HG03108 (cell line): Measurements from ENCODE around the gene NETO2.
"Not testable (repeated sequence)": the region's sequence is repeated elsewhere in the genome, so short reads cannot be mapped to it uniquely, and the experiment has no call there.

Experiments
- ATAC-seq: cut with Tn5 transposase; IDR thresholded peaks from one replicate; pipeline ENCODE4 v1.9.1; 2021; ENCODE audit warnings: moderate library complexity; ENCODE audit not compliant: unreplicated experiment

Gene NETO2, protein sequence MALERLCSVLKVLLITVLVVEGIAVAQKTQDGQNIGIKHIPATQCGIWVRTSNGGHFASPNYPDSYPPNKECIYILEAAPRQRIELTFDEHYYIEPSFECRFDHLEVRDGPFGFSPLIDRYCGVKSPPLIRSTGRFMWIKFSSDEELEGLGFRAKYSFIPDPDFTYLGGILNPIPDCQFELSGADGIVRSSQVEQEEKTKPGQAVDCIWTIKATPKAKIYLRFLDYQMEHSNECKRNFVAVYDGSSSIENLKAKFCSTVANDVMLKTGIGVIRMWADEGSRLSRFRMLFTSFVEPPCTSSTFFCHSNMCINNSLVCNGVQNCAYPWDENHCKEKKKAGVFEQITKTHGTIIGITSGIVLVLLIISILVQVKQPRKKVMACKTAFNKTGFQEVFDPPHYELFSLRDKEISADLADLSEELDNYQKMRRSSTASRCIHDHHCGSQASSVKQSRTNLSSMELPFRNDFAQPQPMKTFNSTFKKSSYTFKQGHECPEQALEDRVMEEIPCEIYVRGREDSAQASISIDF

GRCh38 chr16:47143677-47144558, at the start of gene NETO2:
NETO2 (minus strand) TSS chr16:47143945; CDS start chr16:47143612, 333 bp downstream.
- ATAC-seq: peak; percentile 42

GRCh38 chr16:47182318-47182717, 38.6 kb upstream of the NETO2 start:
- no peak for ATAC-seq

GRCh38 chr16:47181066-47181465, 37.3 kb upstream of the NETO2 start:
- ATAC-seq: not testable (repeated sequence)

DNA sequence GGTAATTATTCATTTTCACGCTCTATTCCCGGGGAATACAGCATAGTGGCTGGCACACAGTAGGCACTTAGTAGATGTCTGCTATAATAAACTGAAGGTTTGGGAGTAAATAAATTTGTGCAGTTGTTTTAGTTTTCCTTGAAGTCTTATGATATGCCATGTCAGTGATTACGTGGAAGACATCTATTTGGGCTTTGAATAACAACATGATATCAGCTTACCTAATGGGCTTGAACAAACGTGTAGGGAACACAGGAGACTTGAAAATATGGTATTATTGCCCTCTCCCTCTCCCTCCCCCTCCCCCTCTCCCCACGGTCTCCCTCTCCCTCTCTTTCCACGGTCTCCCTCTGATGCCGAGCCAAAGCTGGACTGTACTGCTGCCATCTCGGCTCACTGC, 36.3 kb upstream of the NETO2 start:
- ATAC-seq: no peak

- ATAC-seq: no peak
Observed at GRCh38 chr16:47175152-47175551, 31.4 kb upstream of the NETO2 start.

GRCh38 chr16:47162670-47163420, 19.1 kb upstream of the NETO2 start:
- no peak for ATAC-seq

DNA sequence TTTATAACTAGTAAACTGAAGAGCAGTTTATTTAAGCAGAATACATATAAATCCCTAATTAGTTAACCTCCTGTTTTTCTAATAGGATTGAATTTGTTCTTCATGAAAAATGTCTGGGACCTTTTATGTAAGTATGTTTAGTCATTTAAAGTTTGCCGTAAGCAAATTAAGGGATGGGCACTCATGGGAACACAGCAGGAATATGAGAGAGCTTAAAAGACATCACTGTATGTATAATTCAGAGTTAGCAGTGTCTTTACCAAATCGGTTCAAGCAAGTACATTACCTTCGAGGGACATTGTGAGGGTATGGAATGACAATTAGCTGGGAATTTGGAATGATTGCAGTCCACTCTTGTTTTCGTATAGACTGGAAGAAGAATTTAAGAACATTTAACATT, 17.7 kb upstream of the NETO2 start:
- no peak for ATAC-seq

- ATAC-seq: no peak
Observed at GRCh38 chr16:47160422-47160821, 16.7 kb upstream of the NETO2 start.

DNA sequence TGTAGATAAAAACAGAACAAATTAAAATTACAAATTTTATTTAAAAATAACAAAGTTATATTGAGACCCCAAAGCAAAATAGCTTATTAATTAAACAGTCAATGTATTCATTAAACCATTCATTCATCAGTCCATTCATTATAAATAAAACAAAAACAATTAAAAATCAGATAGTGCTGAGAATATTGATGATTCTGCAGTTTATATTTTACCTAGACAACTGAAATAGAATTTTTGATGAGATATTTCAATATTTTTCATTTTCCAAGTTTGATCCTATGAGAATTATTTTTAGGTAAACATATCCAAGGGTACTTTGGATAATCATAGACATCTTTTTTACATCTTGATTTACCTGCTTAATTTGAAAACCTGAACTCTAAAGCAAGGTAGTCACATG, 15.2 kb upstream of the NETO2 start:
- no peak for ATAC-seq

- no peak for ATAC-seq
Observed at GRCh38 chr16:47156680-47157215, 13.0 kb upstream of the NETO2 start.

DNA sequence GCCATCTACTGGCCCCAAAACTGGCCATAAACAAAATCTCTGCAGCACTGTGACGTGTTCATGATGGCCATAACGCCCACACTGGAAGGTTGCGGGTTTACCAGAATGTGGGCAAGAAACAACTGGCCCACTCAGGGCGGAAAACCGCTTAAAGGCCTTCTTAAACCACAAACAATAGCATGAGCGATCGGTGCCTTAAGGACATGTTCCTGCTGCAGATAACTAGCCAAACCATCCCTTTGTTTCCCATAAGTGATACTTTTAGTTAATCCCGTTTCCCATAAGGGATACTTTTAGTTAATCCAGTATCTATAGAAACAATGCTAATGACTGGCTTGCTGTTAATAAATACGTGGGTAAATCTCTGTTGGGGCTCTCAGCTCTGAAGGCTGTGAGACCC, 8.8 kb upstream of the NETO2 start:
- ATAC-seq: not testable (repeated sequence)

DNA sequence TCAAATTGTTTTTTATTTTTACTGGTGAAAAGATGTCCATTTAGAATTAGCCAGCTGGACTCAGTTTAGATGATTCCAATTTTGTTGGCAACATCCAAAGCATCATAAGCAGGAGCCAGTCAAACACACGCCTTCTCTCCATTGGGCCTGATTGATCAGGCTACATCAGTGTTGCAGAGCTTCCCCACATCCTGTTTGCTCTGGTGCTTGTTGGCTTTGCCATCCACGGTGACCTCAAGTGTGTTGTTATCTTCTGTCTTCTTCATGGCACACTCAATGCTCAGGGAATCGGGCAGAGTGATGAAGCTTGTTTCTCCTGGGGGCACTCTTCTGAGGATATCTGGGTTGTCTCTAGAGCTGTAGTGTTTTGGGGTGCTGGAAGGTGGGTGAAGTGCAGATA, 6.3 kb upstream of the NETO2 start:
- no peak for ATAC-seq

DNA sequence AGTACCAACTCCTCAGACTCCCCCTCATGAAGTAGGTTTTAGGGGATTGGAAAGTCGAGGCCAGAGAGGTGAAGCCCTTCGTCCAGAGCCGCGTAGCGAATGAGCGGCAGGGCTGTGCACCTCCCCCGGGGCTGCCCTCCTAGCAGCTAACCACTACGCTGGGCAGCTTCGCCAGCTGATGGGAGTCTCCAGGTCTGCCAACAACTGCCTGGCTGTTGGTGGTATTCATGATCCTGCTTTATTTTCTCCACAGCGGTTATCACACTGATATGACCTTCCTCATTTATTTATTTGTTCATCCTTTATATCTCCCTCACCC, 773 bp upstream of the NETO2 start:
- ATAC-seq: no peak

- peak; percentile 57 for ATAC-seq
Observed at GRCh38 chr16:47142821-47143676, 696 bp downstream of the NETO2 start.

- no peak for ATAC-seq
Observed at GRCh38 chr16:47142486-47142820, 1.3 kb downstream of the NETO2 start.

DNA sequence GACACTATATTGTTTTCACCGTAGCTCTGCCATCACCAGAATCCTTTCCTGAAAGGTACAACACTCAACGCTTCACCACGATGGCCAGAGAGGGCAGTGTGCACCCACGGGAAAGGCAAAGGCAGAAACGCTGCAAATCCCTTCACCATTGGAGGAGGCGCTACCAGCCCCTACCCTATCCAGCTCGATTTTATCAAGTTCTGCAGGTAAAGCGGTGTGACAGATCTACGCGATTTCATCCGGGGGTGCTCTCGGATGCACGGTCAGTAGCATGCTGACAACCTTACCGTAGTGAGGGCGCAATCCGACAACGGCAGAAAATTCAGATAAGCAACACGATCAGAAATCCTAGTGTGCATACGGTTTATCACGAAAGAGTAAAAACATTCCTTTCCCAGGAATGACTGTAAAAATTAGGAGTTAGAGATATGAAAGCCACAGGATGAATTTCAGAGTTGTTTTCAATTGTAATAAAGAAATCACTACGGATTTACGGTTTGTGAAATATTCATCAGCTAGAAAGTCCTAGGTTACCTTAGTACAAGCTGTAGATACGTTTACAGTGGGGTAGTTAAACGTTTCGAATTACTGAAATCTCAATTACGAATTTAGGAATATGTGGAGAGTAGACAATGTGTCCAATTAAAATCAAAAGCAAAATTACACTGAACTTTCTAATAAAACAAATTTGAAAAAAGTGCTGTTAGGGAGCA, 1.8 kb downstream of the NETO2 start:
- peak; percentile 53 for ATAC-seq

GRCh38 chr16:47140686-47141085, 3.1 kb downstream of the NETO2 start:
- no peak for ATAC-seq

DNA sequence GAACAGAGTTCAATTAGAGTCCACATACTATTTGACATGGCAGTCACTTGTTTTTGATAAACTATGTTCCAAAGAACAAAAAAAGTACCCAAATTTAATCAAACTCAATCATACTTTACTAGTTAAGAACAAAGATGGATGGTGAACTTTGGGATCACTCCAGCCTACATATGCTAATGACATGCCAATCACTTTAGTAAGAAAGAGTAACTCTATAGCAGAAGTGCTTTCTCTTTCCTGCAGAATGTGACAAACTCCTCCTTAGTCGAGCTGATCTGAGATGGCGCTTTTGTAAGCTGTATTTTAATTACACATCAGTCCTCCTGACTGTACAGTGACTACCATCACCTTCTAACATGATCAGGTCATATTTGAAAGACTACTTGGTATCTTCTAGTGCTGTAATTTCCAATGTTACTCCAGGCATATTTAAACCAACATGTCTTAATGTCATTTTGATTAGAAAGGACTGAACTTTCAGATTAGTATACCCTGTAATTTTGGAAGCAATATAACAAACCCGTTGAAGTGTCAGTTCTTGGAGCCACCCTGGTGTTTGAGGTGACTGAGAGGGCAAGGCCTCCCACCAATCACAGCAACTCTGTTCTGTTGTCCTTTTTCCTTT, 4.1 kb downstream of the NETO2 start:
- ATAC-seq: no peak

DNA sequence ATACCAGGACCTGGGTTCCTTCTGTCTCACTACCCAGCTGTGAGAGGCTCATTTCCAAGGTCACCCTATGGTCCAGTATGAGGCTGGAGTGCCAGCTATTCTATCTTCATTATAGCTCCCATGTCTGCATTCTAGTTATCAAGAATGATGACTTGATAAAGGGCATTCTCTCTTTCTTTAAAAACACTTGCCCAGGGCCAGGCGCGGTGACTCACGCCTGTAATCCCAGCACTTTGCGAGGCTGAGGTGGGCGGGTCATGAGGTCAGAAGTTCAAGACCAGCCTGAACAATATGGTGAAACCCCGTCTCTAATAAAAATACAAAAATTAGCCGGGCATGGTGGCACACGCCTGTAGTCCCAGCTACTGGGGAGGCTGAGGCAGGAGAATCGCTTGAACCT, 5.8 kb downstream of the NETO2 start:
- ATAC-seq: not testable (repeated sequence)
